ENCODE measurements around the gene RPH3AL.

- no peak for TF ChIP-seq CTCF (IDR thresholded peaks at IDR 0.05)
- no peak for TF ChIP-seq POLR2AphosphoS5 (IDR thresholded peaks at IDR 0.05)
- TF ChIP-seq POLR2A (IDR thresholded peaks at IDR 0.05), result no peak
- no peak for TF ChIP-seq EP300 (IDR thresholded peaks at IDR 0.05; ENCODE audit: low read depth)
These were observed 142.2 kb downstream of the RPH3AL start for GRCh38 chr17:210402-210801.

All from transverse colon (tissue), 4 donors.